GM12891 (cell line): ENCODE measurements around the gene EPGN.
"Not testable (repeated sequence)": the region's sequence is repeated elsewhere in the genome, so short reads cannot be mapped to it uniquely, and the experiment has no call there.

Experiments used
- DNase-seq: peaks from one replicate; pipeline ENCODE4 v3.0.0; 2011; ENCODE audit warnings: low spot score; ENCODE audit not compliant: insufficient read length
- FAIRE-seq: peaks from 2 replicates; lab custom pipeline; 2011; peaks lifted over from hg19 to GRCh38; lab: Jason Lieb, UNC
- PAX5 ChIP-seq: IDR thresholded peaks from 2 replicates; pipeline ENCODE4 v1.6.1; 2011; ENCODE audit warnings: low read length, moderate library complexity, mild to moderate bottlenecking; ENCODE audit not compliant: insufficient read depth, severe bottlenecking
- POLR2A ChIP-seq: IDR thresholded peaks from 2 replicates; pipeline ENCODE4 v1.6.1; 2011; ENCODE audit warnings: low read depth, low read length, control low read depth
- POLR2AphosphoS5 ChIP-seq: IDR thresholded peaks from 2 replicates; pipeline ENCODE4 v1.6.1; 2011; ENCODE audit warnings: low read depth, low read length, control low read depth
- POU2F2 ChIP-seq: IDR thresholded peaks from 2 replicates; pipeline ENCODE4 v1.6.1; 2011; ENCODE audit warnings: low read depth, mild to moderate bottlenecking, control low read depth, low read length, moderate library complexity
- SPI1 ChIP-seq: IDR thresholded peaks from 2 replicates; pipeline ENCODE4 v1.6.1; 2011; ENCODE audit warnings: low read depth, low read length, control low read depth
- TAF1 ChIP-seq: IDR thresholded peaks from 2 replicates; pipeline ENCODE4 v1.6.1; 2011; ENCODE audit warnings: low read depth, low read length, control low read depth

The EPGN gene

DNA sequence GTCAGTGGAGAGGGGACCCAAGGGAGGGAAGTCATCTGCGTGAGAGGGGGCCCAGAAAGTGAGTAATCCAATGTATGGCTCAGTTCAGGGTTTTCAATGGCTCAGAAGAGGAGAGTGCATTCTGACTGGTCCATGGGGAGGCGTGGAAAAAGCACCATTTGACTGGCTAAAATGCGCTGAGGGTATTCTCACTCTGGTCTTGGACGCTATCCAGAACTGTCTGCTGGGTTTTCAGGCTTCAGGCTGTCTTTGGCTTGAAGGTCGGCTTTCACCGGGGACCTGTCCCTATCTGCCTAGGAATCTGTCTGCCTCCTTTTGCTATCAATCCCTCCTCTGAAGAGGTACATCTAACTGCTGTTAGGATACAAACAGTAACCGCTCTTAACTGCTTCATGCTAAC is 26.4 kb downstream of the EPGN start:
- no peak for TF ChIP-seq PAX5
- no peak for TF ChIP-seq TAF1
- no peak for TF ChIP-seq SPI1
- TF ChIP-seq POU2F2, result no peak
- no peak for TF ChIP-seq POLR2A
- DNase-seq (no peak), FAIRE-seq (no peak)

DNA sequence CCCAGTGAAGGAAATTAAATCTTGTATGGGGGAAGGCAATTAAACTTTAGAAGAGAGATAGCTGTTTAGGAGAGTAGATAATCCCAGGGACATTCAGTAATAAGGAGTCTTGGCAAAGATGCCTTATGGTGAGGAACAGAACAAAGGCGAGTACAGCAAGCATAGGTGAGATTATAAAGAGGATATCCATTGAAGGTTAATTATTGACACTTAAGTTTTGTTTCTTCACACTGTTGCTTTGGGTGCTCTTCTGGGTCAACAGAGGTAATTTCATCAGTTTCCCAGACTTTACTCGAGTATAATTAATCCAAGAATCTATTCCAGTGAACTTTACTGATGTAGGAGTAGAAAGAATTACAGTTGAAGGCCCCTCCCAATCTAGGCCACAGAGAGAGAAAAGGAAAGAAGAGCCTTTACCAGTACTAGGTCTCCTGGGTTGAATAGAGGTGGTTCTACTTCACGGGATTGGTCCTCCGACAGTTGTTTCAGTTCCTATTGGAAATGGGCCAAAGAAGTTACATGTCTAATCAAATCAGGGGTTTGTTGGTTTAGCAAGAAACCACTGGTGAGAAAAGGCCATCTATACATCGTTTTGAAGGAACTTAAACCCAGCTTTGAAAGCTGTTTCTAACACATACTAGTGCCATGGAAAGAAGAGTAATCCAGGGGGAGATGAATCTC is 27.2 kb downstream of the EPGN start:
- DNase-seq (no peak), FAIRE-seq (no peak)
- TF ChIP-seq SPI1, result peak; percentile 79
- TF ChIP-seq PAX5, result no peak

DNA sequence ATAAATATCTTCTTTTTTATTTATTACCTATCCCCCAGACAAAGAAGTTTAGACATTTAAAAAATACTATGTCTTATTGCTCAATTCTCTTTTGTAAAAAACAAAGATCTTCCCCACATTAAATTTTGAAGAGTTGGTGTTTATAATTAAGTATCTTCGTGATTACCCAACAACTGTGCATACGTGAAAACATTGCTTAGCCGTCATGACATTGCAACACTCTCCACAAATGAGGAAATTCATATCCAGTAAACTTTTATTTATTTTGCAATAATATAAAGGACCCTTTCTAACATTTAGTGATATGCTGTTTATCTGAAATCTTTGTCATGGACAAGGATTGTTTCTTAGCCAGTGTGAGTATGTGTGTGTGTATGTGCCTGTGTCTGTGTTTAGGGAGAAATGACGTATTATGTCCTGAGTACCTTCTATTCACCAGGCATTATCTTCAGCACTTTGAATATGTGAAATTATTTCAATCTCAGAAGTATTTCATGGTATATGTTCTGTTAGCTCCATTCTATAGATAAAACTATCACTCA is 30.6 kb downstream of the EPGN start:
- FAIRE-seq, result no peak
- TF ChIP-seq SPI1, result no peak
- no peak for TF ChIP-seq POLR2AphosphoS5
- TF ChIP-seq TAF1, result no peak
- no peak for TF ChIP-seq PAX5
- no peak for TF ChIP-seq POLR2A
- no peak for TF ChIP-seq POU2F2
- no peak for DNase-seq

DNA sequence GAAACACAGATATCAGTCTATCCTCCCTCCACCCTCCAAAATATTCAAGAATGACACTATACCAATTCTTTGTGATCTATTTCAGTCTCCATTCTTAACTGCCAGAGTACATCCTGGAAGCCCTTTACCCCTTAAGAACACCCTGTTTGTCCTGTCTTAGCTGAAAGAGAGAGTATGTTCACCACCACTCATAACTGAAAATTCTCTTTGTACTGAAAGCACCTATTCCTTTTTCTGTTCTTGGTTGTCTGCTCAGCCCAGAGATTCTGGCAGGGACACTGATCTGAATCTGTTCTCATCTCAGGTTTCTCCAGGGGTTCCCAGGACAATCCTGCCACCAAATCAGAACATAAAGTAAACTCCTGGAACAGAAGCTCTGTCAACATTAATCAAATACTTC is 31.2 kb downstream of the EPGN start:
- FAIRE-seq, result no peak

DNA sequence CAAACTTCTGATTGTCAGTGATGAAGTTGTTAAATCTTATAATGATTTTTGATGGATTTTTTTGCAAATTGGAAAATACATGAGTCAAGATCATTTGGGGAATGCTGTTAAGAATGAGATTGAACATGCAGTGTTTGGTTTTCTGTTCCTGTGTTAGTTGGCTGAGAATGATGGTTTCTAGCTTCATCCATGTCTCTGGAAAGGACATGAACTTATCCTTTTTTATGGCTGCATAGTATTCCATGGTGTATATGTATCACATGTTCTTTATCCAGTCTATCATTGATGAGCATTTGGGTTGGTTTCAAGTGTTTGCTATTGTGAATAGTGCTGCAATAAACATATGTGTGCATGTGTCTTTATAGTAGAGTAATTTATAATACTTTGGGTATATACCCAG is 32.2 kb downstream of the EPGN start:
- FAIRE-seq, DNase-seq: not testable (repeated sequence)

More for the DNA sequence above, 31.2 kb downstream of the EPGN start:
- TF ChIP-seq POLR2AphosphoS5 (no peak), POLR2A (no peak), PAX5 (no peak), TAF1 (no peak), POU2F2 (no peak), SPI1 (no peak)
- DNase-seq, result no peak

DNA sequence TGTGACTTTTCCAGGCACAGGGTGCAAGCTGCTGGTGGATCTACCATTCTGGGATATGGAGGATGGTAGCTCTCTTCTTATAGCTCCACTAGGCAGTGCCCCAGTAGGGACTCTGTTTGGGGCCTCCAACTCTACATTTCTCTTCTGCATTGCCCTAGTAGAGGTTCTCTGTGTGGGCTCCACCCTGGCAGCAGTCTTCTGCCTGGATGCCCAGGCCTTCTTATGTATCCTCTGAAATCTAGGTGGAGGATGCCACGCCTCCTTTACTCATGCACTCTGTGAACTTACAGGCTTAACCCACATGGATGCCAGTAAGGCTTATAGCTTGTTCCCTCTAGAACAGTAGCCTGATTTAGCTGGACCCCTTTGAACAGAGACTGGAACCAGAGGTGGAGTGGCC is 35.8 kb downstream of the EPGN start:
- FAIRE-seq (no peak), DNase-seq (no peak)

DNA sequence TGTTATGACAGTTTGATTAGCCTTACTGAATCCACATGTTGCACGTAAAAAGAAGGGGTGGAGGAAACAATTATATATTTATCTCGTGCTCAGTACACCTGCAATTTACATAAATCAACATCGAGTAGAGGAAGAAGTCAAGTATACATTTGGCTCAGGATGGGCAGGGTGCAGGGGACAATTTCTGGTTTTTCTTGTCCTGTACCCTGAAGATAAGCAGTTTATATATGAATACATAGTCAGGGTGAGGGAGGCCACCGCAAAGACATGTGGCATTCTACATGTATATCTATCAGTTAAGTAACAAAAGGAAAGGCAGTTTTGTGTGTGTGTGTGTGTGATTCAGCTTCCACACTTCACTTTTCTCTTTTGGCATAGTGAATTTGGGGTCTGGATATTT is 45.6 kb downstream of the EPGN start:
- FAIRE-seq (no peak), DNase-seq (no peak)
- no peak for TF ChIP-seq TAF1
- TF ChIP-seq SPI1, result no peak

More for the DNA sequence above, 35.8 kb downstream of the EPGN start:
- TF ChIP-seq PAX5, result no peak
- TF ChIP-seq POLR2AphosphoS5, result no peak
- TF ChIP-seq POLR2A, result no peak
- TF ChIP-seq SPI1, result no peak
- TF ChIP-seq TAF1, result no peak
- TF ChIP-seq POU2F2, result no peak

DNA sequence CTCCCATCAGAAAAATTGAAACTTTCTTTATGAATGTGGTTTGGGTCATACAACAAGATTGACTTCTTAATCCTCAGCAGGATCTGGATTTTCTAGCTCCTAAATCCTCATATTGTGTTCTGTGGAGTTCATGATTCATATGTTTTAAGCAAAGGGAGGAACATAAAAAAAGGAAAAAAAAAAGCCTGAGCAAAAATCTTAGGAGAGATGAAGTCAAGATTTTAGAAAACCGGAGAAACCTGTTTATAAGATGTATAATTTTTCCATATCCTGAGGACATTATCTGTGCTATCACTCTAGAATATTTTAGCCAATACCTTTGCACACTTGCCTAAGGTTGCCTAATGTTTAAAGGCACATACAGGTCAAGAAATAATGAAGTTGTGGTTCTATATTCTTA is 49.7 kb downstream of the EPGN start:
- FAIRE-seq (no peak), DNase-seq (no peak)
- TF ChIP-seq SPI1 (no peak), PAX5 (no peak), POU2F2 (no peak), POLR2AphosphoS5 (no peak), TAF1 (no peak), POLR2A (no peak)

DNA sequence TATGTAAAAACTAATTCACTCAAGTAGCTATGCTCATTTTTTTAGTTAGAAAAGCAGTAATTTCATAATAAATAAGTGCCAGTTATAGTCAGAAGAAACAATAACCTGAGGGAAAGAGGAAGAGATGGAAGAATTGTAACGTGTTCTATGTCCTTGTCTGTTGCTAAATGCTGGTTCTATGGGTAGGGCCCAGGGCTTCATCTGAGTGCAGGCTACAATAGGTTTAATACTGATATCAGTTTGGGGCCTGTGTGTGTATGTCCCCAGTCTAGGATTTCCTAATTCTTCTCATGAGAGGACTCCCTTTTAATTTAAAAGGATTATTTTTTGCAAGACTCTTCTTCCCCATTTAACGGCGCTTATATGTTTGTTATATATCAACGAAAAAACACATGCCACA is 53.4 kb downstream of the EPGN start:
- no peak for TF ChIP-seq PAX5
- TF ChIP-seq POLR2AphosphoS5, result no peak
- TF ChIP-seq POLR2A, result no peak
- no peak for TF ChIP-seq POU2F2
- no peak for TF ChIP-seq SPI1
- no peak for TF ChIP-seq TAF1
- FAIRE-seq (no peak), DNase-seq (no peak)

DNA sequence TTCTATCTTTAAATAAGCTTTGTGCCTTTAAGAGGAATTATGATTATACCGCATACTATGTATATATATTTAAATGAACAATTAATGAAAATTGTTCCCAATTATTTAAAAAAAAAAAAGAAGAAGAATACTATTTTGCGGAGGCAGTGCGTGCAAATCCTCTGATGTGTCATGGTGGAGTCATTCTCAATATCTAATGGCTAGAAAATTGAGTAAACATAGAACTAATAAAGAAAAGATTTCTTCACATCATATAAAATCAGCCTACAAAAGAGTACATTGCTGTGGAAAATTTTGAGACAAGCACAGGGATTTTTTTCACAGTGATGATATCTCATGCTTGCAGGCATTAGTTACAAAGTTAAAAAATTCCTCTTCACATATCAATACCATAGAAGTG is 54.1 kb downstream of the EPGN start:
- no peak for DNase-seq
- TF ChIP-seq TAF1, result no peak
- no peak for TF ChIP-seq POU2F2
- no peak for TF ChIP-seq SPI1
- TF ChIP-seq POLR2A, result no peak
- TF ChIP-seq PAX5, result no peak
- TF ChIP-seq POLR2AphosphoS5, result no peak
- no peak for FAIRE-seq

DNA sequence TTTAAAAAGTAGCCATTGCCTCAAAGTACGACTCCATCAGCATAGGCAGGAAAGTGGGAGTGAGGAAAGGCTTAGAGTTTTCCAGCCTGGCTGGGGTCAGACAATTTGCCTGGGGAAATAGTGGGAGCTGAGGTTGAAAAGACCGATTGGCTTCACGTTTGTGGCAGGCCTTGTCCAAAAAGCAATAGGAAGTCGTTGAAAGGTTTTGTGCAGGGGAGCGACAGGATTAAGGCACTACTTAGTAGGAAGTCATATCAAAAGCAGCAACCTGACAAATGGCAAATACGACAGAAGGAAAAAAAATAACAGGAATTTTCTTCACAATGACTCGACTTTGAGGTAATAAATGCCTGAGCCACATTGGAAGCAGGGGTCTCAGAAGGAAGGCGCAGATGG is 56.0 kb downstream of the EPGN start:
- TF ChIP-seq PAX5 (no peak), SPI1 (no peak), POU2F2 (no peak), POLR2AphosphoS5 (no peak), TAF1 (no peak), POLR2A (no peak)
- no peak for DNase-seq
- no peak for FAIRE-seq
